IMR-90 (cell line): ENCODE measurements around the gene ADARB2.

Experiments
- CTCF ChIP-seq: conservative IDR thresholded peaks from 2 replicates; pipeline ENCODE4 v1.5.1; 2012; ENCODE audit warnings: mild to moderate bottlenecking, low read depth, low read length, improper control_type of control experiment
- POLR2A ChIP-seq: IDR thresholded peaks from 2 replicates; pipeline ENCODE4 v1.6.1; 2012; ENCODE audit warnings: mild to moderate bottlenecking, low read depth, low read length
- RAD21 ChIP-seq: IDR thresholded peaks from 2 replicates; pipeline ENCODE4 v1.6.1; 2012; ENCODE audit warnings: low read length, improper control_type of control experiment
- RCOR1 ChIP-seq: IDR thresholded peaks from 2 replicates; pipeline ENCODE4 v1.6.1; 2012; ENCODE audit warnings: mild to moderate bottlenecking, low read length, improper control_type of control experiment; ENCODE audit not compliant: insufficient replicate concordance
- RFX5 ChIP-seq: IDR thresholded peaks from 2 replicates; pipeline ENCODE4 v1.8.0; 2012; ENCODE audit warnings: low read depth, mild to moderate bottlenecking, low read length, moderate library complexity
- SMC3 ChIP-seq: fragments of 150-350 bp; IDR thresholded peaks from 2 replicates; pipeline ENCODE4 v1.6.1; 2016; ENCODE audit warnings: low read depth, mild to moderate bottlenecking, antibody characterized with exemption, low read length, moderate library complexity

- TF ChIP-seq CTCF (no peak), POLR2A (no peak), SMC3 (no peak), RAD21 (no peak), RCOR1 (no peak), RFX5 (no peak)
Measured at GRCh38 chr10:1601406-1601805, 135.9 kb downstream of the ADARB2 start.
